ENCODE measurements around the gene KCNK3. TPM values are rescaled to one million over a fixed set of nuclear protein-coding genes. Genes with fewer than 3 reads are reported as not detected.

The KCNK3 gene
- total RNA-seq, 1 experiment from 2014 or later = 0.09 TPM

DNA sequence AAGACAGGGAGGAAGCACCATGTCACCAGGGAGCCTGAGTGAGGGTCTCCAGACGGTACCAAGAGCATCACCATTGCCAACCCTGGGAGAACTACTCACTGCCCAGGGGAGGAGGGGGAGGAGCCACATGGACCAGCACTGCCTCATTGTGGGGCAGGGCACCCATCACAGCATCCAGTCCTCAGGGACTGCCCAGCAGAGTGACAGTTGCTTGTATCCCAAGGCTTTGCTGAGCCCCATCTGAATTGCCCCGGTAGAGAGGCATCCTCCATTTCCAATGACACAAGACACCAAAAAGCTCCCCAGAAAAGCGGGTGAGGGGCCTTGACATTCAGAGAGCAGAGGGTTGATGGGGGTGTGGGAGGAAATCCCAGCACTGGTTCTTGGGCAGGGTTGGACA lies 44.5 kb upstream of the KCNK3 start:
- no peaks in the 10 kb centered on the region for H3K79me1 ChIP-seq (ENCODE audit: insufficient read depth, low read depth, low read length, poor library complexity, severe bottlenecking)
- H2BK20ac ChIP-seq (ENCODE audit: low read depth, low read length, poor library complexity, severe bottlenecking) = no peak overlapping the region
- H3K4me1 ChIP-seq (ENCODE audit: insufficient read depth, low read length) = peaks cover 3% of the 10 kb centered on the region; the same call in 1 of the 2 replicates
- H3K4me2 ChIP-seq (ENCODE audit: insufficient read depth, insufficient read length, low read length) = no peak overlapping the region
- H2AFZ ChIP-seq (ENCODE audit: low read length) = no peak overlapping the region
- no peaks in the 10 kb centered on the region for H3K23me2 ChIP-seq (ENCODE audit: insufficient read length, low read depth, low read length, poor library complexity, severe bottlenecking)
- no peak overlapping the region for H3K27ac Mint-ChIP-seq
- no peak overlapping the region for H2BK12ac ChIP-seq (ENCODE audit: insufficient read length, low read depth, low read length)
- no peak overlapping the region for H3K27ac ChIP-seq (ENCODE audit: insufficient read length, low read depth, low read length)
- no peaks in the 10 kb centered on the region for H4K20me1 ChIP-seq (ENCODE audit: control insufficient read depth, insufficient read depth, insufficient read length)
- H3K18ac ChIP-seq (ENCODE audit: insufficient read length, low read depth, low read length) = no peak overlapping the region
- H3K23ac ChIP-seq (ENCODE audit: insufficient read length, low read depth, low read length) = no peak overlapping the region
- H3K4ac ChIP-seq (ENCODE audit: low read depth, low read length) = no peak overlapping the region
- H3K14ac ChIP-seq (ENCODE audit: insufficient read depth, low read length) = no peak overlapping the region
- H2BK5ac ChIP-seq (ENCODE audit: insufficient read length, low read length) = no peak overlapping the region
- no peak overlapping the region for H4K91ac ChIP-seq (ENCODE audit: insufficient read length, low read depth, low read length)
- H3K79me2 ChIP-seq (ENCODE audit: insufficient read depth, low read length) = no peaks in the 10 kb centered on the region
- H3K56ac ChIP-seq (ENCODE audit: insufficient read length, low read depth, low read length) = no peak overlapping the region
- no peak overlapping the region for H2AK5ac ChIP-seq (ENCODE audit: insufficient read length, low read length)
- no peak overlapping the region for H2BK120ac ChIP-seq (ENCODE audit: low read depth, low read length, poor library complexity, severe bottlenecking)
- peaks cover 36% of the 10 kb centered on the region for H3K27me3 Mint-ChIP-seq (ENCODE audit: low read depth)
- no peaks in the 10 kb centered on the region for H3K27me3 ChIP-seq (ENCODE audit: insufficient read depth, low read length)
- no peaks in the 10 kb centered on the region for H3K9me3 ChIP-seq (ENCODE audit: control insufficient read depth, low read depth, low read length)
- H3K36me3 Mint-ChIP-seq (ENCODE audit: insufficient read depth in 1 of 3, low read depth in 3 of 3) = no peaks in the 10 kb centered on the region
- peaks cover 16 to 38% of the 10 kb centered on the region in 2 experiments for H3K4me1 Mint-ChIP-seq
- no CpG with 5 or more reads among the region's 3 CpGs for WGBS (ENCODE audit: extremely low coverage, insufficient read length, low lambda C conversion rate)
- no peak for DNase-seq
- H3T11ph ChIP-seq (ENCODE audit: low read length) = no peak overlapping the region
- H2BK15ac ChIP-seq (ENCODE audit: low read depth, low read length) = no peak overlapping the region
- TF ChIP-seq, protein P1, sequence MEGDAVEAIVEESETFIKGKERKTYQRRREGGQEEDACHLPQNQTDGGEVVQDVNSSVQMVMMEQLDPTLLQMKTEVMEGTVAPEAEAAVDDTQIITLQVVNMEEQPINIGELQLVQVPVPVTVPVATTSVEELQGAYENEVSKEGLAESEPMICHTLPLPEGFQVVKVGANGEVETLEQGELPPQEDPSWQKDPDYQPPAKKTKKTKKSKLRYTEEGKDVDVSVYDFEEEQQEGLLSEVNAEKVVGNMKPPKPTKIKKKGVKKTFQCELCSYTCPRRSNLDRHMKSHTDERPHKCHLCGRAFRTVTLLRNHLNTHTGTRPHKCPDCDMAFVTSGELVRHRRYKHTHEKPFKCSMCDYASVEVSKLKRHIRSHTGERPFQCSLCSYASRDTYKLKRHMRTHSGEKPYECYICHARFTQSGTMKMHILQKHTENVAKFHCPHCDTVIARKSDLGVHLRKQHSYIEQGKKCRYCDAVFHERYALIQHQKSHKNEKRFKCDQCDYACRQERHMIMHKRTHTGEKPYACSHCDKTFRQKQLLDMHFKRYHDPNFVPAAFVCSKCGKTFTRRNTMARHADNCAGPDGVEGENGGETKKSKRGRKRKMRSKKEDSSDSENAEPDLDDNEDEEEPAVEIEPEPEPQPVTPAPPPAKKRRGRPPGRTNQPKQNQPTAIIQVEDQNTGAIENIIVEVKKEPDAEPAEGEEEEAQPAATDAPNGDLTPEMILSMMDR (conservative IDR thresholded peaks at IDR 0.05) = no peak
- H4K5ac ChIP-seq (ENCODE audit: insufficient read length, low read depth, low read length) = no peak overlapping the region
- H3K4me3 Mint-ChIP-seq = no peak overlapping the region
- H4K8ac ChIP-seq (replicated peaks; ENCODE audit: insufficient read length, low read depth, low read length) = no peak overlapping the region
- peaks cover 0 to 3% of the 10 kb centered on the region in 2 experiments; a peak in 1 of 5 replicates for H3K9me3 Mint-ChIP-seq
- no peak overlapping the region for H3K9ac ChIP-seq (ENCODE audit: extremely low read depth, insufficient read length, low read length)

All from H9 (cell line).